Liver (tissue), 9 donors: Measurements from ENCODE around the gene CRACDL. TPM values are rescaled to one million over a fixed set of nuclear protein-coding genes. Genes with fewer than 3 reads are reported as not detected.

ENCODE experiments used
- DNase-seq: peaks from one replicate; pipeline ENCODE4 v3.0.0-alpha.2; 2017; ENCODE audit warnings: low spot score
- H3K27ac ChIP-seq, 2 donors: one replicate each; pipeline ENCODE4 v1.7.0; 2013; ENCODE audit warnings: inconsistent platforms in 2 of 2, low read length in 2 of 2, control low read depth in 1 of 2, low read depth in 1 of 2, mild to moderate bottlenecking in 1 of 2
- H3K27me3 ChIP-seq, 4 donors: one replicate each; pipeline versions ENCODE4 v1.6.1 to v1.7.0; 2013; ENCODE audit warnings: low read length in 3 of 4, inconsistent platforms in 1 of 4, mild to moderate bottlenecking in 1 of 4, moderate library complexity in 1 of 4; ENCODE audit not compliant: control insufficient read depth in 4 of 4, insufficient read depth in 4 of 4
- H3K36me3 ChIP-seq, 4 donors: one replicate each; pipeline versions ENCODE4 v1.6.1 to v1.7.0; 2013; ENCODE audit warnings: low read length in 3 of 4, mild to moderate bottlenecking in 3 of 4, low read depth in 1 of 4, moderate library complexity in 1 of 4; ENCODE audit not compliant: control insufficient read depth in 4 of 4, insufficient read depth in 3 of 4
- H3K4me1 ChIP-seq, 4 donors: one replicate each; pipeline versions ENCODE4 v1.6.1 to v1.7.0; 2013; ENCODE audit warnings: low read length in 3 of 4, mild to moderate bottlenecking in 3 of 4, moderate library complexity in 1 of 4; ENCODE audit not compliant: control insufficient read depth in 4 of 4, insufficient read depth in 4 of 4
- H3K4me3 ChIP-seq, 3 donors: one replicate each; pipeline versions ENCODE4 v1.6.1 to v1.7.0; 2013; ENCODE audit warnings: low read length in 3 of 3, control low read depth in 1 of 3, low read depth in 1 of 3, mild to moderate bottlenecking in 1 of 3
- H3K9ac ChIP-seq, 2 donors: one replicate each; pipeline ENCODE4 v1.7.0; 2013; ENCODE audit warnings: low read length in 2 of 2, mild to moderate bottlenecking in 2 of 2, moderate library complexity in 2 of 2, control low read depth in 1 of 2, low read depth in 1 of 2
- H3K9me3 ChIP-seq, 4 donors: one replicate each; pipeline versions ENCODE4 v1.6.1 to v1.7.0; 2013; ENCODE audit warnings: low read length in 3 of 4; ENCODE audit not compliant: control insufficient read depth in 4 of 4
- ATF3 ChIP-seq: IDR thresholded peaks from 2 replicates; pipeline ENCODE4 v1.6.1; 2016; ENCODE audit warnings: antibody characterized with exemption
- CTCF ChIP-seq: fragments of 150-350 bp; IDR thresholded peaks from 2 replicates; pipeline ENCODE4 v1.5.1; 2017; ENCODE audit warnings: improper control_type of control experiment, low read depth, low read length; ENCODE audit not compliant: missing input control
- FOXA1 ChIP-seq: IDR thresholded peaks from 2 replicates; pipeline ENCODE4 v1.6.1; 2016; ENCODE audit warnings: antibody characterized with exemption
- FOXA2 ChIP-seq: IDR thresholded peaks from 2 replicates; pipeline ENCODE4 v1.6.1; 2016; ENCODE audit warnings: antibody characterized with exemption
- GABPA ChIP-seq, 2 donors: IDR thresholded peaks in 1 of 2; conservative IDR thresholded peaks in 1 of 2; 2 replicates each; pipeline ENCODE4 v1.6.1; 2016; ENCODE audit warnings: antibody characterized with exemption in 2 of 2, mild to moderate bottlenecking in 1 of 2, moderate library complexity in 1 of 2
- HNF4A ChIP-seq, 2 donors: conservative IDR thresholded peaks; 2 replicates each; pipeline ENCODE4 v1.6.1; 2016; ENCODE audit warnings: antibody characterized with exemption in 2 of 2, mild to moderate bottlenecking in 2 of 2
- HNF4G ChIP-seq: IDR thresholded peaks from 2 replicates; pipeline ENCODE4 v1.6.1; 2016; ENCODE audit warnings: antibody characterized with exemption
- MAX ChIP-seq: IDR thresholded peaks from 2 replicates; pipeline ENCODE4 v1.6.1; 2016; ENCODE audit warnings: antibody characterized with exemption
- RAD21 ChIP-seq, 2 donors: IDR thresholded peaks; 2 replicates each; pipeline ENCODE4 v1.6.1; 2016; ENCODE audit warnings: antibody characterized with exemption in 2 of 2, mild to moderate bottlenecking in 2 of 2
- REST ChIP-seq: IDR thresholded peaks from 2 replicates; pipeline ENCODE4 v1.6.1; 2016; ENCODE audit warnings: antibody characterized with exemption, mild to moderate bottlenecking
- RXRA ChIP-seq, 2 donors: IDR thresholded peaks; 2 replicates each; pipeline ENCODE4 v1.6.1; 2017 to 2018; ENCODE audit warnings: antibody characterized with exemption in 2 of 2, mild to moderate bottlenecking in 1 of 2
- SP1 ChIP-seq: IDR thresholded peaks from 2 replicates; pipeline ENCODE4 v1.6.1; 2018; ENCODE audit warnings: antibody characterized with exemption, mild to moderate bottlenecking
- TAF1 ChIP-seq: conservative IDR thresholded peaks from 2 replicates; pipeline ENCODE4 v1.6.1; 2016; ENCODE audit warnings: antibody characterized with exemption, mild to moderate bottlenecking
- ZBTB33 ChIP-seq: IDR thresholded peaks from 2 replicates; pipeline ENCODE4 v1.6.1; 2016; ENCODE audit warnings: antibody characterized with exemption
- WGBS: extraction: QIAGEN DNeasy Blood & Tissue Kit; methylation state at CpG from one replicate; pipeline ENCODE4 v1.1.7; 2013; 5-methylcytosine and 5-hydroxymethylcytosine counted together
- polyA plus RNA-seq, 2 donors: library from polyadenylated mRNA; stranded (reverse) in 1 of 2; unstranded in 1 of 2; fragments of 200-250 nt in 1 of 2; fragments of >200 nt in 1 of 2; fragmentation: Nextera tagmentation in 1 of 2; extraction: Ambion mirVana in 1 of 2; gene quantifications; one replicate each; pipeline versions ENCODE4 v1.2.1 to v1.2.3, GENCODE V29; 2013 to 2015
- total RNA-seq, 2 donors: library from RNA; depleted of rRNA; stranded (reverse); fragments of >200 nt; gene quantifications; one replicate each; pipeline ENCODE4 v1.2.3, GENCODE V29; 2014
- donor health status: healthy.
- donor health status: healthy.
- donor health status: healthy.
- donor health status: healthy.
- donor health status: healthy.

CRACDL gene
- total and polyA plus RNA-seq, 4 donors = 0.13 to 0.46 (median 0.29) TPM

- Histone ChIP-seq H3K27me3 (no peaks in the 10 kb centered on the region), H3K4me3 (no peak overlapping the region), H3K36me3 (no peaks in the 10 kb centered on the region), H3K27ac (no peak overlapping the region), H3K9me3 (no peaks in the 10 kb centered on the region), H3K9ac (no peak overlapping the region), H3K4me1 (peaks cover 0 to 1% (median 0%) of the 10 kb centered on the region in 4 donors)
- no peak for DNase-seq
- TF ChIP-seq SP1 (no peak), FOXA2 (no peak), CTCF (no peak), FOXA1 (no peak), HNF4G (no peak), ZBTB33 (no peak), RXRA (IDR thresholded peaks at IDR 0.05) (no peak), TAF1 (no peak), MAX (no peak), RAD21 (IDR thresholded peaks at IDR 0.05) (no peak), REST (no peak), GABPA (IDR thresholded peaks at IDR 0.05 in 1 of 2, conservative IDR thresholded peaks at IDR 0.05 in 1 of 2) (no peak), ATF3 (no peak), HNF4A (conservative IDR thresholded peaks at IDR 0.05) (no peak)
- WGBS = 73% methylated on average over 8 of the region's 8 CpGs
Observed at GRCh38 chr2:98947554-98947953, 11.5 kb upstream of the CRACDL start.

- no peak overlapping the region for H3K9ac ChIP-seq
Observed at GRCh38 chr2:98946855-98947254, 10.8 kb upstream of the CRACDL start.

More at GRCh38 chr2:98946855-98947254, 10.8 kb upstream of the CRACDL start:
- DNase-seq = no peak
- WGBS = 92% methylated on average over 9 of the region's 9 CpGs
- no peaks in the 10 kb centered on the region for H3K9me3 ChIP-seq
- no peaks in the 10 kb centered on the region for H3K36me3 ChIP-seq
- TF ChIP-seq HNF4G (no peak), CTCF (no peak)
- H3K27ac ChIP-seq = no peak overlapping the region
- H3K4me3 ChIP-seq = no peak overlapping the region
- H3K27me3 ChIP-seq = no peaks in the 10 kb centered on the region
- H3K4me1 ChIP-seq = peaks cover 0 to 1% (median 0%) of the 10 kb centered on the region in 4 donors
